ES-I3 (cell line): ENCODE results near the gene ITPRIPL2.

Experiments used
- H3K36me3 ChIP-seq: 2 replicates; pipeline ENCODE4 v1.6.1; 2013; ENCODE audit warnings: mild to moderate bottlenecking, low read length, control low read depth, moderate library complexity; ENCODE audit not compliant: insufficient read depth
- H3K4me1 ChIP-seq: 2 replicates; pipeline ENCODE4 v1.6.1; 2013; ENCODE audit warnings: mild to moderate bottlenecking, control low read depth, low read length; ENCODE audit not compliant: insufficient read depth
- H3K9ac ChIP-seq: 2 replicates; pipeline ENCODE4 v1.6.1; 2013; ENCODE audit warnings: low read depth, mild to moderate bottlenecking, low read length, moderate library complexity
- H3K9me3 ChIP-seq: 2 replicates; pipeline ENCODE4 v1.6.1; 2013; ENCODE audit warnings: mild to moderate bottlenecking, low read length, moderate library complexity; ENCODE audit not compliant: control insufficient read depth, insufficient read depth

The ITPRIPL2 gene

DNA sequence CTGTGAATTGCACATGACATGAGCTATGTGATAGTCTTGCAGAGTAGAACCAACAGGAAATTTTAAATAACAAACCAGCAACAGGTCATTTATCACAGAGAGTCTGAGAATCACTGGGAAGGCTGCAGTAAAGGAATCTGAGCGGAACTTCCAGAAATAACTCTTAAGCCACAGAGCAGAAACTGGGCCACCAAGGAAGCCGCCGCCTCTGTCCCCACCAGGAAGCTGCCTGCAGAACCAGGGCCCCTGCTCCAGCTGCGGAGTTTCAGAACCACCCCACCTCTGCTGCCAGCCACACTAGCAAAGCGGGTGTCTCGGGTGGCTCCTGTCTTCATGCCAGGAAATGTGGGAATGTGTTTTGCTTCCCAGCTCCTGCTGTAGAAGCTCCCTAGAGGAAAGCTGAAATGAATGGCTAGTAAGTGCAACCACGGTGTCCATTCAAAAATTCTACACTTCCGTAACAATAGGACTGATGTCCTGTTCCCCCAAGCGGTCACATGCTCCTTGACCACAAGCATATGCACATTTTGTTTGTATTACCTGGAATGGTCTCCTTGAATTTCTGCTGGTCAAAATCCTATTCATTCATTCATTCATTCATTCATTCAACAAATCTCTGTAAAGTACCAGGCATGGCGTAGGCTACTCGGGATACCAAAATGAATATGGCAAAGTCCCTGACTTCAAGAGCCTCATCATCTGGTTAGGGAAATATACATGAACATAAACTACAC is 7.7 kb upstream of the ITPRIPL2 start:
- Histone ChIP-seq H3K36me3 (no peaks in the 10 kb centered on the region), H3K9me3 (no peaks in the 10 kb centered on the region), H3K4me1 (peaks cover 14% of the 10 kb centered on the region), H3K9ac (no peak overlapping the region)

DNA sequence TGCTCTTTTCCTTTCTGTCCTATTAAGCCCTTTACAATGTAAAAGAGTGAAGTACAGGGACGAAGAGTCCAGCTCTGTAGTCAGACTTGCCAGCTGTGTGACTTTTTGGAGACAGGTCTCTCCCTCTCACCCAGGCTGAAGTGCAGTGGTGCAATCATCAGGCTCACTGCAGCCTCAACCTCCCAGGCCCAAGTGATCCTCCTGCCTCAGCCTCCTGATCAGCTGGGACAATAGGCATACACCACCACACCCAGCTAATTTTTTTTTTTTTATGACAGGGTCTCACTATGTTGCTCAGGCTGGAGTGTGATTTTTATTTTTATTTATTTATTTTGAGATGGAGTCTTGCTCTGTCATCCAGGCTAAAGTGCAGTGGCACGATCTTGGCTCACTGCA is 7.1 kb upstream of the ITPRIPL2 start:
- Histone ChIP-seq H3K36me3 (no peaks in the 10 kb centered on the region), H3K9ac (no peak overlapping the region), H3K9me3 (no peaks in the 10 kb centered on the region), H3K4me1 (peaks cover 14% of the 10 kb centered on the region)

DNA sequence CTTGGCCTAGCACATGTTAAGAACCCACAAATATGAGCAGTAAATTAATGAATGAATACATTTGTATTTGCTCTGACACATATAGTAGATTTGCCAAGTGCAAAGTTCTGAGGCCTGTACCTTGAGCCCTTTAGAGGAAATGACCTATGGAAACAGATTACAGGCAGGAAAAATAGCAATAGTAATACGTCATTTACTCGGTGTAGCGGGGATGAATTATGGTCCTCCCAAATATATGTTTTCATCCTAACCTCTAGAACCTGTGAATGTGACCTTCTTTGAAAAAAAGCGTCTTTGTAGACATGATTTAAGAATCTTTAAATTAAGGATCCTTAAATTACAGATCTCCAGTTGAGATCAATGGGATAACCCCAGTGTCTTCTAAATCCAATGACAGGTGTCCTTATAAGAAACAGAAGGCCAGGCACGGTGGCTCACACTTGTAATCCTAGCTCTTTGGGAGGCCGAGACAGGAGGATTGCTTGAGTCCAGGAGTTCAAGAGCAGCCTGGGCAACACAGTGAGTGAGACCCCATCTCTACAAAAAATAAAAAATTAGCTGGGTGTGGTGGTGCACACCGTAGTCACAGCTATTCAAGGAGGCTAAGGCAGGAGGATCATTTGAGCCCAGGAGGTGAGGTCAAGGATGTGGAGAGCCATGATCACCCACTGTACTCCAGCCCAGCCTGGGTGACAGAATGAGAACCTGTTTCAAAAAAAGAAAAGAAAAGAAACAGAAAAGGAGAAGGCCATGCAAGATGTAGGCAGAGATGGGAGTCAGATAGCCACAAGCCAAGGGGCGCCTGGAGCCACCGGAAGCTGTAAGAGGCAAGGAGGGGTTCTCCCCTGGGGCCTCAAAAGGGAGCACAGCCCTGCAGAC is 5.1 kb upstream of the ITPRIPL2 start:
- H3K4me1 ChIP-seq: peaks cover 14% of the 10 kb centered on the region
- H3K9me3 ChIP-seq: no peaks in the 10 kb centered on the region
- H3K36me3 ChIP-seq: no peaks in the 10 kb centered on the region
- no peak overlapping the region for H3K9ac ChIP-seq

DNA sequence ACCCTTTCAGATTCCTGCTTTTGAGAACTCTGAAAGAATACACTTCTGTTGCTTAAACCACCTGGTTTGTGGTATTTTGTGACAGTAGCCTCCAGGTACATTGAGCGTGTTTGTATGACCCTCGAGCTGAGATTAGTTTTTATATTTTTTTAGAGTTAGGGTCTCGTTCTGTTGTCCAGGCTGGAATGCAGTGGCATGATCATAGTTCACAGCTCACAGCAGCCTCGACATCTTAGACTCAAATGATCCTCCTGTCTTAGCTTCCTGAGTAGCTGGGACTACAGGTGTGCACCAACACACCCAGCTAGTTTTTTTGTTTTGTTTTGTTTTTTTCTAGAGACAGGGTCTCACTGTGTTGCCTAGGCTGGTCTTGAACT is 4.5 kb upstream of the ITPRIPL2 start:
- peaks cover 14% of the 10 kb centered on the region for H3K4me1 ChIP-seq
- H3K9ac ChIP-seq: no peak overlapping the region
- no peaks in the 10 kb centered on the region for H3K9me3 ChIP-seq
- H3K36me3 ChIP-seq: no peaks in the 10 kb centered on the region

DNA sequence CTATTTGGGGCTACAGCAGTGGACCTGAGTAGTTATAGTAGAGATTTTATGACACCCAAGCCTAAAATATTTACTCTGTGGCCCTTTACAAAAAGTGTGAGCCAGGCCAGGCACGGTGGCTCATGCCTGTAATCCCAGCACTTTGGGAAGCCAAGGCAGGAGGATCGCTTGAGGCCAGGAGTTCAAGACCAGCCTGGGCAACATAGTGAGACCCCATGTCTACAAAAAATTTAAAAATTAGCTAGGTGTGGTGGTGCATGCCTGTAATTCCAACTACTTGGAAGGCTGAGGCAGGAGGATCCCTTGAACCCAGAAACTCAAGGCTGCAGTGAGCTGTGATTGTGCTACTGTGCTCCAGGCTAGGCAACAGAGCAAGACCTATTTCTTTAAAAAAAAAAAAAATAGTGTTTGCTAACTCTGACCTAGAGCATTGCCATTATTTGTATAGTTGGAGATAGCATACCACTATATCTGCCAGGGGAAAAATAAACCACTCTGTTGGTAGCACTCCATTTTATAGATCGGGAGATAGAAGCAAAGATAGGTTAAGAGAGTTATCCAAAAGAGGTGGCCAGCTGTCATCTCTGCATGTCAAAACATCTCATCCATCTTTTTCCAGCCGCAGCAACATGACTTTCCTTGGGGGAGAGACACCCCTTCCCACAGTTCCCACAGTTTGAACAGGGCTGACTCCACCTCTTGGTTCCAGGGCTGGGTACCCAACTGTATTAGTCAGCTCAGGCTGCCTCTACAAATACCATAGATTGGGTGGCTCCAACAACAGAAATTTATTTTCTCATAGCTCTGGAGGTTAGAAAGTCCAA is 3.0 kb upstream of the ITPRIPL2 start:
- Histone ChIP-seq H3K9ac (no peak overlapping the region), H3K36me3 (no peaks in the 10 kb centered on the region), H3K4me1 (peaks cover 12% of the 10 kb centered on the region), H3K9me3 (no peaks in the 10 kb centered on the region)

DNA sequence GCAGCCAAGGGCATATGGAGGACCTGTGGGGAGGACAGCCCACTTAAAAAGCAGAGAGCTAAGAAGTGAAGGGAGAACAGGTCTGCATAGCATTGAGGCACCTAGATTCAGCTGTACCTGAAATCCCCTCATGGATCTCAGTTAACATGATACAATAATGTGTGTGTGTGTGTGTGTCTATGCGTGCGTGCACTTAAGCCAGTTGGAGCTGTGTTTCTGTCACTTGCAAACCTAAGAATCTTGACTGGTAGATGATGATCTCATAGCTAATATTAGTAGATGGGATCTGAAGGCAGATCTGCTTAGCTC is 1.7 kb upstream of the ITPRIPL2 start:
- H3K9ac ChIP-seq: no peak overlapping the region
- no peaks in the 10 kb centered on the region for H3K9me3 ChIP-seq
- no peaks in the 10 kb centered on the region for H3K36me3 ChIP-seq
- peaks cover 8% of the 10 kb centered on the region for H3K4me1 ChIP-seq

DNA sequence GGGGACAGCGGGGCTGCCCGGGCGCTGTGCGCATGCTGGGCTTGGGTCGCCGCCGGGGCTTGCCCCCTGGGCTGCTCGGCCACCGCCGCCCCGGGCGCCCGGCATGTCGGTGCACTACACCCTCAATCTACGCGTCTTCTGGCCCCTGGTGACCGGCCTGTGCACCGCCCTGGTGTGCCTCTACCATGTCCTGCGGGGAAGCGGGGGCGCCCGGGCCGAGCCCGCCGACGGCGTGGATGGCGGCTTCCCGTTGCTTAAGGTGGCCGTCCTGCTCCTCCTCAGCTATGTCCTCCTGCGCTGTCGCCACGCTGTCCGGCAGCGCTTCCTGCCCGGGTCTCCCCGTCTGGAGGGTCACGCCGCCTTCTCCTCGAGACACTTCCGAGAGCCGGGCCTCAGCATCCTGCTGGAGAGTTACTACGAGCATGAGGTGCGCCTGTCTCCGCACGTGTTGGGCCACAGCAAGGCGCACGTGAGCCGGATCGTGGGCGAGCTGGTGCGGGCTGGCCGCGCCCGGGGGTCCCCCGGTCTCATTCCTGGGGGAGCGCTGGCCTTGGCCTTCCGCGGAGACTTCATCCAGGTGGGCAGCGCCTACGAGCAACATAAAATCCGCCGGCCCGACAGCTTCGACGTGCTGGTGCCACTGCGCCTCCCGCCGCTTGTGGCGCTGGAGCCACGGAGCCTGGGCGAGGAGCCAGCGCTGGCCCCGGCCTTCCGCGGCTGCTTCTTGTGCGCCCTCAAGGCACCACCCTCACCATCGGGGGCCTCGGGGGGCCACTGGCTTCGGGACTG is 789 bp downstream of the ITPRIPL2 start:
- Histone ChIP-seq H3K9me3 (no peaks in the 10 kb centered on the region), H3K9ac (peak overlapping the region; percentile 59), H3K4me1 (peaks cover 17% of the 10 kb centered on the region), H3K36me3 (no peaks in the 10 kb centered on the region)

DNA sequence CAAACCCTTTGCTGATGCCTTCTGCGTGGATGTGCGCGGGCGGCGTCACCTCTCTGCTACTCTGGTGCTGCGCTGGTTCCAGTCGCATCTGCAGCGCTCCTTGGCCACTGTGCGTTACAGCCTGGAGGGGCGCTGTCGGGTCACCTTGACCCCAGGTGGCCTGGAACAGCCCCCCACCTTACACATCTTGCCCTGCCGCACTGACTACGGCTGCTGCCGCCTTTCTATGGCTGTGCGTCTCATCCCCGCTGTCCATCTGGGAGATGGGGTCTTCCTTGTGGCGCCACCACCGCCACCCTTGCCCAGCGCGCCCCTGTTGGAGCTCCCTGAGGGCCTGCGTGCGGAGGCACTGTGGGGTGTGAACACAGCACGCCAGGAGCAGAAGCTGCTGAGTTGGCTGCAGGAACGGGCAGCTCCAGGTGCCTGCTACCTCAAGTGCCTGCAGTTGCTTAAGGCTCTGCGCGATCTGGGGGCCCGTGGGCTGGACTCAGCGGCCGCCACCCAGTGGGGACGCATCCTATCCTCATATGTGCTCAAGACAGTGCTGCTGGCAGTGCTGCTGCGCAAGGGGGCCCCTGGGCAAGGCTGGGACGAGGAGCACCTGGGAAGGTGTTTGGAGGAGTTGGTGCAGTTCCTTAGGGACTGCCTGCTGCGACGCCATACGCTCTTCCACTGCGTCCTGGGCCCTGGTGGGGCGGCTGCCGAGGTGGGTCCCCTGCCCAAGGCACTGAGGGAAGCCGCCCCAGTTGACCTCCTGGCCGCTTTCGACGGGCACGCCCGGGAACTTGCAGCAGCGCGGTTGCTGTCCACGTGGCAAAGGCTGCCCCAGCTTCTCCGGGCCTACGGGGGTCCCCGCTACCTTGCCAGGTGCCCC is 1.6 kb downstream of the ITPRIPL2 start:
- Histone ChIP-seq H3K9ac (no peak overlapping the region), H3K9me3 (no peaks in the 10 kb centered on the region), H3K4me1 (peaks cover 17% of the 10 kb centered on the region), H3K36me3 (no peaks in the 10 kb centered on the region)

DNA sequence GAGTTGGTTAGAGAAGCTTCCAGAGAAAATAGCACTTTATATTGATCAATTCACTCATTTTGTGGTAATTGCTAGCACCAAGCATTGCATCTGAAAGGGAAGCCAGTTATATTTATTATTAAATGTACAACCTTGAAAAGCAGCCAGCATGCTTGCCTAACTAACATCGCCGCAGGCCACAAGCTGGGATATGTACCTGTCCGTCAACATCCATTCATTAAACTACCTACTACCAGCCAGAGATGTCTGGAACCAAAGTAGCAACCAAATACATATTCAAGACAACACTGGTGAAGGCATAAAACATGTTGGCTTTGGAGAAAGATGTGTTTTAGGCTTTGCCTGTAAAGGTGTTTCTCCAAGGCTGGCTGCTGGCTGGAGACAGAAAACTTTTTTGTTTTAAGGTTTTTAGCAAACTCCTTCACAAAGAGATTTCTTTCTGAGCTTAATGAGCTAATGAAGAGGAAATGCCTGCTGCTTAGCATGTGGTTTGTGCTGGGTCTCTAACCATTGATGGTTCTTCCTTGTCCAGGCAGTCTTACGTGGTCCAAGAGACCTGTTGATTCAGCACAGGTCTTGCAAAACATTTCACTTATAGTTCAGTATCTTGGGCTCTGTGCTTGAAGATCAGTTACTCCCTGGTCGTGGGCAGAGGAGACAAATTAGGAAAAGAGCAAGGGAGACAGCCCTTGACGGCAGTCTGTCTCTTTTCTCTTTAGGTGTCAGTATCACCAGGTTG is 3.1 kb downstream of the ITPRIPL2 start:
- Histone ChIP-seq H3K4me1 (peaks cover 17% of the 10 kb centered on the region), H3K9me3 (no peaks in the 10 kb centered on the region), H3K36me3 (no peaks in the 10 kb centered on the region), H3K9ac (no peak overlapping the region)

DNA sequence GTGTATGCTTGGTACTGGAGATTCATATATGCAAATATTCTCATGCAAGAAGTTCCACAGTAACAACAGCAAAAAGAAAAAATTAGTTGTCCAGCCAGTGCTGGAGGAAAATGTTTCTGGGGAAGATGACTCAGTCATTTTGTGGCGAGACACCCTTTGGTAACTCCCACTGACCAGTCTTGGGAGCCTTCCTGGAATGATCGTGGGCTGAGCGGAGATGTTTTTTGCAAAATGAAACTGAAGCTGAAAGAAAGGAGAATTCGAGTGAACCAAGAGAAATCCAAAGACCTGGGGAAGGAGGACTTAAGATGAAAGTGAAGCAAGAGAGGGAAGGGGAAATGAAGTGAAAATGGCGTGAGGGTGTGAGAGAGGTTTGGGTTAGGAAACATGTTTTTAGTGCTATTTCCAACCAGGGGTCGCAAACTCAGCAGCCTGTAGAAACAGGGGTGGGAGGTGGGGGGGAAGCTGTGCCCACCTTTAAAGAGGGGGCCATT is 5.2 kb downstream of the ITPRIPL2 start:
- Histone ChIP-seq H3K36me3 (no peaks in the 10 kb centered on the region), H3K9me3 (no peaks in the 10 kb centered on the region), H3K9ac (no peak overlapping the region), H3K4me1 (peaks cover 17% of the 10 kb centered on the region)

DNA sequence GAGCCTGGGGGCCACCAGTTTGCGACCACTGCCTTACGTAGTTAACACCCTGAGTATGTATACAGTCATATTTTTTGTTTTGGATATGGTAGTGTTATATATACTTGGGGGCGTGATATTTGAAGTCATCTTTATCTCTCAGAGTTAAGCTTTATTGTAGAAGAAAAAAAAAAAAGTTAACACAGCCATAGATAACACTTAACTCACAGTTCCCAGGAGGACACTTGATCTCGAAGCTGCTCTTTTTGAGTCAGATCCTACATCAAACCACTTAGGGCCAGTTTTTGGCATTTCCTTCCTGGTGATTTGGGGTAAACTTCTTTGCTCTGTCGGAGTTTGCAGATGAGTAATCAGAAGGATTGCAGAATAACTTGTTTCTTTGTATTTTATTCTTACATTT is 5.8 kb downstream of the ITPRIPL2 start:
- no peaks in the 10 kb centered on the region for H3K9me3 ChIP-seq
- H3K36me3 ChIP-seq: no peaks in the 10 kb centered on the region
- peaks cover 17% of the 10 kb centered on the region for H3K4me1 ChIP-seq
- H3K9ac ChIP-seq: no peak overlapping the region

DNA sequence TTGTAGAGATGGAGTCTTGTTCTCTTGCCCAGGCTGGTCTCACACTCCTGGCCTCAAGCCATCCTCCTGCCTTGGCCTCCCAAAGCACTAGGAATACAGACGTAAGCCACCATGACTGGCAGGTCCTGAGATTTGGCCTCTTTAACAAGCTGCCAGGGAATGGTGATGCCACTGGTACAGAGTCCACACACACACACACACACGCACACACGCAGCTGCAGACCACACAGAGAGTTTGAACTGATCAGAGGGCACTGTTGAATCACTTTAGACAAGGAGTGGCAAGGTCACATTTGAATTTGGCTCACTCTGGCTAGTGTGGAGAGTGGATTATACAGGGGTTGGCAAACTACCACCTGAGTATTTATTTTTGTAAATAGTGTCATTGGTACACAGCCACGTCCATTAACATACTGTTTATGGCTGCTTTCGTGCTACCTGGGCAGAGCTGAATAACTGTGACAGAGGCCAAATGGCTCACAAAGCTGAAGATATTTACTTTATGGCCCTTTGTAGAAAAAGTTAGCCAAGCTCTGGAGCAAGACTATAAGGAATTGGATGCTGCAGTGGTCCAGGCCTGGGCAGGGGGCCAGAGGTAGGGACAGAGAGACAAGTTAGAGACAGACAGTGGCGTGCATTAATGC is 9.9 kb downstream of the ITPRIPL2 start:
- peaks cover 7% of the 10 kb centered on the region for H3K4me1 ChIP-seq
- no peaks in the 10 kb centered on the region for H3K9me3 ChIP-seq
- H3K36me3 ChIP-seq: no peaks in the 10 kb centered on the region
- no peak overlapping the region for H3K9ac ChIP-seq
